Activated T-helper 1 cell treated with Interleukin-2 at 50 U/mL for 16 hours (primary cell): ENCODE measurements around the gene NCBP2.
"Not testable (repeated sequence)": the region's sequence is repeated elsewhere in the genome, so short reads cannot be mapped to it uniquely, and the experiment has no call there.

Source experiments
- DNase-seq: peaks from one replicate; pipeline ENCODE4 v3.0.0-alpha.2; 2020; ENCODE audit warnings: low read depth

The NCBP2 gene

GRCh38 chr3:196968233-196969133 is 26.2 kb upstream of the NCBP2 start, which contains the start of gene PIGZ:
Gene PIGZ (minus strand): TSS chr3:196968833. CDS start chr3:196952031, 16,802 bp downstream.
- peak; percentile 20 for DNase-seq

- no peak for DNase-seq
Observed at GRCh38 chr3:196967412-196968232, 25.3 kb upstream of the NCBP2 start.

DNA sequence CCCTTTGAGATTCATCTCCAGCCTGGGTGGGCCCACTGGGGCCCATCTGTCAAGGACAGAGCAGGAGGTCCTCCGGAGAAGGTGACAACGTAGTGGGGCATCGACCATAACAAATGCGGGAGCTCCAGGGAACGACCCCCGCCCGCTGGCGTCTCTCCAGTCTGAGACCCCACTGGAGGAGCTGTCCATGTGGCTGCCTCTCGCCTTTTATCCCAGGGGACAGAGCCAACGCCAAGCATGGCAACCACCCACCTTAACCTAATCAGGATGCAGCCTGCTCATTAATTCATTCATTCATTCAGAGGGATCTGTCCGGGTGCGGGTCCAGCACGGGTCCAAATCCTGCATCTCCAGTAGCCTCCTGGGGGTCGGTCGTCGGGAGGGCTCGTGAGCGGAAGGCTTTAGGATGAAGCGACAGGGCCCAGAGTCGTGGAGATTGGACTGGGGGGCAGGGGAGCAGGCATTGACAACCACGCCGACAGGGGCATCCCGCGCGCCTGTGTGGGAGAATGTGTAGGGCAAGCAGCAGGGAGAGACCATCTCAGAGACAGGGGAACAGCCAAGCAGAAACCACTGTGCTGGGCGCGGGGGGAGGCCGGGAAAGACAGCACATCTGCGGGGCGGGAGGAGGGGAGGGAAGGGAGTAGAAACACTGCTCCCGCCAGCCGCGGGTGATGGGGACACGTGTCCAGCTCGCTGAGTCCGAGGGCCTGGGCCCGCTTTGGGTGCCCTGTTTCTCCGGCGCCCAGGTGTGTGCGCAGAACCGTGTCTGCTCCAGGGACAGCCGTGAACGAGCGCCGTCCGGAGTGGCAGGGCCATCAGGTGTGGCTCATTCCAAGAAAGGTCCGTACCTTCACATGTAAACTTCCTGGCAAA is 24.4 kb upstream of the NCBP2 start:
- no peak for DNase-seq

- DNase-seq, result no peak
Observed at GRCh38 chr3:196965804-196966173, 23.5 kb upstream of the NCBP2 start.

GRCh38 chr3:196965112-196965803 is 22.9 kb upstream of the NCBP2 start:
- no peak for DNase-seq

- no peak for DNase-seq
Observed at GRCh38 chr3:196963631-196963953, 21.3 kb upstream of the NCBP2 start.

GRCh38 chr3:196962930-196963630 is 20.8 kb upstream of the NCBP2 start:
- no peak for DNase-seq

GRCh38 chr3:196962108-196962929 is 20.0 kb upstream of the NCBP2 start:
- no peak for DNase-seq

GRCh38 chr3:196954832-196955231 is 12.5 kb upstream of the NCBP2 start:
- DNase-seq, result no peak

DNA sequence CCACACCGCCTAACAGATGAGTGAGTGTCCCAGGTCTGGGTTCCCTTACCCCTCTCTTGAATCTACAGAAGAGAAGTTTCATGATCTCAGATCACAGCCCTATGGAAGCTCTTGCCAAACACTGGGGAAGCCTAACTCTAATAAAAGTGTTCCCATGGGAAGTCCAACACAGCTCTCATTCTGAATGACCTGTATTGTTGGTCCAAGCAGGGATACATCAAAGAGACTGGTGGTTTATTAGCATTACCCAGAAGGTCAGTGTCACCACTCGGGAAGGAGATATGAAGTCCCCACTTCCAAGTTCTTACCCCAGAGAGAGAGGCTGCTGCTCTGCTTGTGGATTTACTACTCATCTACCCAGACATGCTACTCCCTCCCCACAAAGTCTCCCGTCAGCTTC is 9.0 kb upstream of the NCBP2 start:
- no peak for DNase-seq

- DNase-seq, result no peak
Observed at GRCh38 chr3:196949750-196950149, 7.4 kb upstream of the NCBP2 start.

DNA sequence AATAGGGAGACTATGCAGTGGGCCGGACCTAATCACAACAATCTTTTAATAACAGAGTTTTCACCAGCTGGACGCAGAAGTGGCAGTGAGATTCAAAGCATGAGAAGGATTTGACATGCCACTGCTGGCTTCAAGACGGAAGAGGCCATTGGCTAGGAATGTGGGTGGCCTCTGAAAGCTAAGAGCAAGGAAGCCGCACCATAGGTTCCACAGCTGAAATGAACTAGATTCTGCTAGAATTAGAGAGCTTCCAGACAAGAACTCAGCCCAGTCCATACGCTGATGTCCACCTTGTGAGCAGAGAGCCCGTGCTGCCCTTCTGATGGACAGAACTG is 6.9 kb upstream of the NCBP2 start:
- DNase-seq, result no peak

DNA sequence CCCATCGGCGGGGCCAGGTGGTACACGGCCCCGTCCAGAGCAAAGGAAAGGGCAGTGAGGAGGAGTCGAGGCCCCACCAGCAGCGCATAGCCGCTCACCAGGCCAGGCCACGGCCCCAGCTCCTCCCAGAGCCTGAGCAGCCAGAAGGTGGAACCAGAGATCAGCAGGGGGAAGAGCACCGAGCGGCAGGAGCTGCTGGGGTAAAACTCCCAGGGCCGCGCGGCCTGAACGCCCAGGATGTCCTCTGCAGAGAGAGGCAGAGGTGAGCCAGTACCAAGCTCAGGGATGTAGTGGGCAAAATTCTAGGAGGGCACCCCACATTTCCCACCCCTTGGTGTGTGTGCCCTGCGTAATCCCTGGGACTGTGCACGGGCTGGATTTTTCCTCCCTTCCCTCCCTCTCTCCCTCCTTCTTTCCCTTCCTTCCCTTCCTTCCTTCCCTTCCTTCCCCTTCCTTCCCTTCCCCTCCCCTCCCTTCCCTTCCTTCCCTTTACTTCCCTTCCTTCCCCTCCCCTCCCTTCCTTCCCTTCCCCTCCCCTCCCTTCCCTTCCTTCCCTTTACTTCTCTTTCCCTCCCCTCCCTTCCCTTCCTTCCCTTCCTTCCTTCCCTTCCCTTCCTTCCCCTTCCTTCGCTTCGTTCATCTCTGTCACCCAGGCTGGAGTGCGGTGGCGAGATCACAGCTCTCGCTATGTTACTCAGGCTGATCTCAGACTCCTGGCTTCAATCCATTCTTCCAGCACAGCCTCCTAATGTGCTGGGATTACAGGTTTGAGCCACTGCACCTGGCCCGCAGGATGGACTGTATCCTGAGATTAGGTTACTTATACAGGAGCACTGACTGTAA is 6.3 kb upstream of the NCBP2 start:
- no peak for DNase-seq

DNA sequence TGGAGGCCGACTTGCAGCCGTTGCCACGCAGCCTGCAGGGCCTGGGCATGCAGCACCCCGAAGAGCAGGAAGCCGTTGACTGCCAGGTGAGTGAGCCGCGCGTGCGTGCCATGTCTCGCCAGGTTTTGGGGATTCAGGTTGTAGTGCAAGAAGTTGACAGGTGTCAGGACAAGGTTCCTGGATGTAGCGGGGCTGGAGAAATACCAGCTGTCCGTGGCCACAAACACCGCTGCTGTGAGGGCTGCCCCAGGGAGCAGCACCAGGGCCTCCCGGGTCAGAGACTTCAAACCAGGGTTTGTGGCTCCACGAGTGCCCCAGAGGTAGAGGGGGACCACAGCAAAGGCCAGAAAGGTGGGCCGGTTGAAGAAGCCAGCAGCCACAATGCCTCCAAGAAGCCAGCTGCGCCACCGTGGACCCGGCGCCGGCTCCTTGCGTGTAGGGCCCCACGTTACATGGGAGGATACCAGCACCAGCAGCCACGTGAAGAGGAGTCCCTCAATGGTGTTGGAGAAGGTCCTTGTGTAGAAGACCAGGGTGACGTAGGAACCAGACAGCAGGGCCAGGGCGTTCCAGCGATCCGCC is 5.6 kb upstream of the NCBP2 start:
- no peak for DNase-seq

DNA sequence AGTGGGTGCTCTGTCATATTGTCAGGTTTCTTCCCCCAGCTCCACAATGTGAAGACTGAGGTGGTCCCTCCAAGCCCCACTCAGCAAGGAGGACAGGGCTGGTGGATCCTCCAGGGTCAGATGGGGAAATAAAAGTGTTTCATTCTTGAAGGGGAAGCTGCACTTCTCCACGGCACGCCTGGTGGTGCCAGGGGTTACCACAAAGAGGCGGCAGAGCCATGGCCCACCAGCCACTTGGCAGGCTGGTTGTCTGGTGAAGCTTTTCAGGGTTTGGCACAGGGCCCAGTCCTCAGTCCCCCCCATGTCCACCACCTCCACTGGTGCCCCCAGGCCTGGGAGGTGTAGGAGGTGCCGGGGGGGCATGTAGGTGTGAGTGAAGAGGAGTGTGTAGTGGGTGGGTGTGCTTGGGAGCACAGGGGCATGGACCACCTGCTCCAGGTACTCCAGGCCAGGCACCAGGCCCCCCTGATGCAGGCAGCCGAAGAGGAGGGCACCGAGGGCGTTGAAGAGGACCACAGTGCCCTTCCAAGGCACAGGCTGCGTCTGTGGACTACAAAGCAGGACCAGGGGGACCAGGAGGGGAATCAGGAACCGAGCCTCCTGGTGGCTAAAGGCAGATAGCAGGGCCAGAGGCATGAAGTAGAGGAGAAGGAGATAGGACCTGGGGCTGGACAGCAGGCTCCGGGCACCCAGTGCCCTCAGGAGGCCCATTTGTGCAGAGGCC is 5.0 kb upstream of the NCBP2 start:
- DNase-seq, result no peak

GRCh38 chr3:196944037-196944790 is 1.9 kb upstream of the NCBP2 start:
- not testable (repeated sequence) for DNase-seq

DNA sequence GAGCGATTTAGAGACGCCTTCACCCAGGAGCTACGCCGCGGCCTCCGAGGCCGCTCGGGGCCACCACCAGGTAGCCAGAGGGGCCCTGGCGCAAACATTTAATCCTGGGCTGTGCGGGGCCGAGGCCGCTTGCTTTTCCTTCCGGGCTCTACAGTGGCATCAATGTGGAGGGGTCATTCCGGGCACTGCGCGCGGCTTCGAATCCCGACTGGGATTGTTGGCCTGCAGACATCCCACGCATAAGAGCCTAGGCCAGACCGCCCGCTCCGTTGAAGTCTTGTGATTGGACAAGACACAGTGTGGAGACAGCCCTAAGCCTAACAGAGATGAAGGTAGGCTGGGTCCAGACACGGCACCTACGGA is 568 bp upstream of the NCBP2 start:
- peak; percentile 5 for DNase-seq
